Ishikawa (cell line): ENCODE results near the gene CLMN.

Source experiments
- CEBPB ChIP-seq: IDR thresholded peaks from 2 replicates; pipeline ENCODE4 v1.6.1; 2012
- CREB1 ChIP-seq: IDR thresholded peaks from 2 replicates; pipeline ENCODE4 v1.6.1; 2012; ENCODE audit warnings: low read depth
- EGR1 ChIP-seq: IDR thresholded peaks from 2 replicates; pipeline ENCODE4 v1.6.1; 2012
- EP300 ChIP-seq: IDR thresholded peaks from 2 replicates; pipeline ENCODE4 v1.6.1; 2012; ENCODE audit warnings: borderline replicate concordance
- FOXM1 ChIP-seq: IDR thresholded peaks from 2 replicates; pipeline ENCODE4 v1.6.1; 2012; ENCODE audit warnings: low read depth, borderline replicate concordance
- MAX ChIP-seq: IDR thresholded peaks from 2 replicates; pipeline ENCODE4 v1.6.1; 2012
- NFIC ChIP-seq: IDR thresholded peaks from 2 replicates; pipeline ENCODE4 v1.6.1; 2012
- RAD21 ChIP-seq: IDR thresholded peaks from 2 replicates; pipeline ENCODE4 v1.6.1; 2012; ENCODE audit warnings: low read depth
- REST ChIP-seq: IDR thresholded peaks from 2 replicates; pipeline ENCODE4 v1.6.1; 2012; ENCODE audit warnings: low read depth, mild to moderate bottlenecking
- TAF1 ChIP-seq: IDR thresholded peaks from 2 replicates; pipeline ENCODE4 v1.6.1; 2012; ENCODE audit warnings: low read depth, mild to moderate bottlenecking
- TCF12 ChIP-seq: IDR thresholded peaks from 2 replicates; pipeline ENCODE4 v1.6.1; 2012; ENCODE audit warnings: low read depth
- TEAD4 ChIP-seq: IDR thresholded peaks from 2 replicates; pipeline ENCODE4 v1.6.1; 2012
- USF1 ChIP-seq: IDR thresholded peaks from 2 replicates; pipeline ENCODE4 v1.6.1; 2012
- YY1 ChIP-seq: IDR thresholded peaks from 2 replicates; pipeline ENCODE4 v1.6.1; 2012; ENCODE audit warnings: low read depth
- ZBTB7A ChIP-seq: IDR thresholded peaks from 2 replicates; pipeline ENCODE4 v1.6.1; 2012; ENCODE audit warnings: low read depth

Gene CLMN

GRCh38 chr14:95136631-95137030 is 183.1 kb downstream of the CLMN start:
- TF ChIP-seq RAD21, result no peak
- TF ChIP-seq CREB1, result no peak
- TF ChIP-seq TEAD4, result no peak
- no peak for TF ChIP-seq CEBPB
- no peak for TF ChIP-seq EGR1
- TF ChIP-seq MAX, result no peak
- TF ChIP-seq REST, result no peak
- no peak for TF ChIP-seq NFIC
- TF ChIP-seq TAF1, result no peak
- TF ChIP-seq EP300, result no peak
- TF ChIP-seq FOXM1, result no peak
- no peak for TF ChIP-seq USF1
- TF ChIP-seq TCF12, result no peak
- no peak for TF ChIP-seq YY1
- no peak for TF ChIP-seq ZBTB7A

- TF ChIP-seq MAX (no peak), NFIC (no peak), REST (no peak), USF1 (no peak), TAF1 (no peak), RAD21 (no peak), TEAD4 (no peak), ZBTB7A (no peak), CREB1 (no peak)
These were observed 185.3 kb downstream of the CLMN start for GRCh38 chr14:95134304-95134933.

- no peak for TF ChIP-seq ZBTB7A
- no peak for TF ChIP-seq RAD21
- no peak for TF ChIP-seq EP300
- no peak for TF ChIP-seq TCF12
- TF ChIP-seq FOXM1, result no peak
- TF ChIP-seq CEBPB, result no peak
- no peak for TF ChIP-seq USF1
- TF ChIP-seq EGR1, result no peak
- TF ChIP-seq TEAD4, result no peak
- no peak for TF ChIP-seq CREB1
- TF ChIP-seq REST, result no peak
These were observed 186.4 kb downstream of the CLMN start for GRCh38 chr14:95133282-95133681.

- TF ChIP-seq TAF1 (no peak), ZBTB7A (no peak), FOXM1 (no peak), YY1 (no peak), EP300 (no peak), USF1 (no peak), CEBPB (no peak), MAX (no peak), CREB1 (no peak), RAD21 (no peak), TCF12 (no peak), NFIC (no peak), REST (no peak), EGR1 (no peak), TEAD4 (no peak)
These were observed 186.9 kb downstream of the CLMN start for GRCh38 chr14:95132760-95133159.
